GM19452 (cell line): ENCODE data around the gene DOK5.
"Not testable (repeated sequence)": the region's sequence is repeated elsewhere in the genome, so short reads cannot be mapped to it uniquely, and the experiment has no call there.

Experiments used
- ATAC-seq: cut with Tn5 transposase; IDR thresholded peaks from one replicate; pipeline ENCODE4 v1.9.1; 2021; ENCODE audit not compliant: unreplicated experiment

Gene DOK5

DNA sequence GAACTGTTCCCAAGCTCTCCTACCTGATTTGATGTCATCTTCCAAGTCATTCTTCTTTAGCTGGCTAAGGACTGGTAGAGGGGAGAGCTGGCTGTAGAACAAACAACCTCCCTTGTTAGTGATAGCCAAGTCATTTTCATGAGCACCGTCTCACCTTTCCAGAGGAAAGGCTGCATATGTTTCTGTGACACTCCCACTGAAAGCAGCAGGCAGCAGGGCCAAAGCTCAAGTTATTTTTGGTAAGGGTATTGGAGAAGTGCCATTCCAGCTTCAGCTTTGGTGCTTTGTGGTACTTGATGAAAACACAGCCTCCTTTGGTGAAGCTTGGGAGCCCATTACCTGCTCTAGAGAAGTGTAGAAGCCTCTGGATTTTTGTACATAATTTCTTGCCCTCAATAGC, 5.4 kb upstream of the DOK5 start:
- ATAC-seq, result no peak

DNA sequence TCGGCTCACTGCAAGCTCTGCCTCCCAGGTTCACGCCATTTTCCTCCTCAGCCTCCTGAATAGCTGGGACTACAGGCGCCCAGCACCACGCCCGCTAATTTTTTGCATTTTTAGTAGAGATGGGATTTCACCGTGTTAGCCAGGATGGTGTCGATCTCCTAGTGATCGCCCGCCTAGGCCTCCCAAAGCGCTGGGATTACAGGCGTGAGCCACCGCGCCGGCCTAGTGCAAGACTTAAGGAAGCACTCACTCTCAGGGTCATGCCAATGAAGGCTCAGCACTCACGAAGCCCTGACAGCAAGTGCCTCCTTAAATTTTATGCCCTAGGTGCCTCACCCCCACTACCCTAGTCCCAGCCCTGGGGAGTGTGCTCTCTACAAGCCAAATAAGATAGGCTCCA, 4.7 kb upstream of the DOK5 start:
- ATAC-seq, result no peak

DNA sequence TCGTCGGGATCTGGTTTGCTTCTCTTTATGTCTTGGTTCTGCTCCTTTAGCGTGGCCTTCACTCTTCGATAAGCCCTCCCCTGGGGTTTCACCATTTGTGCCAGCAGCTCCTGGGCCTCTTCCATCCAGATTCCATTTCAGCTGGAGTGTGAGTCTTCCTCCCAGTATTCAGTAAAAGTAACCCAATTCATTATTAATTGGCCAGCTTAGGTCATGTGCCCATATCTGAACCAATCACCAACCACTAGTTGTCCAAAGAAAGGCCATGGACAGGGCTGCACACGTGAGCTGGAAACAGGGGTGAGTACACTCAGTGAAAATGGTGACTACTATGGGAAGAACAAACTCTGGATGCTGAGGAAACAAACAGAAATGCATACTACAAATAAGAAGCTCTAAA, 2.8 kb upstream of the DOK5 start:
- no peak for ATAC-seq

DNA sequence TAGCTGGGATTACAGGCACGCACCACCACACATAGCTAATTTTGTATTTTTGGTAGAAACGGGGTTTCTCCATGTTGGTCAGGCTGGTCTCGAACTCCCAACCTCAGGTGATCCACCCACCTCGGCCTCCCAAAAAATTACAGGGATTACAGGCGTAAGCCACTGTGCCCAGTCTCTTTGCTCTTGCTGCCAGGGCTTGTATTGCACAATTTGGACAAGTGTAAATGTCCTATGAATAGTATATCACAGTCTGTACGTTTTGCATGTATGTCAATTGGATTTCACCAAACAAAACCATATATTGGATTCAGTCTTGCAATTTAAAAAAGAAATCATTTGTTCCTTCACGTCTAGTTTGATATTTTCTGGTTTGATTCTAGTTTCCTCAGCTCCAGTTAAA, 2.1 kb upstream of the DOK5 start:
- no peak for ATAC-seq

DNA sequence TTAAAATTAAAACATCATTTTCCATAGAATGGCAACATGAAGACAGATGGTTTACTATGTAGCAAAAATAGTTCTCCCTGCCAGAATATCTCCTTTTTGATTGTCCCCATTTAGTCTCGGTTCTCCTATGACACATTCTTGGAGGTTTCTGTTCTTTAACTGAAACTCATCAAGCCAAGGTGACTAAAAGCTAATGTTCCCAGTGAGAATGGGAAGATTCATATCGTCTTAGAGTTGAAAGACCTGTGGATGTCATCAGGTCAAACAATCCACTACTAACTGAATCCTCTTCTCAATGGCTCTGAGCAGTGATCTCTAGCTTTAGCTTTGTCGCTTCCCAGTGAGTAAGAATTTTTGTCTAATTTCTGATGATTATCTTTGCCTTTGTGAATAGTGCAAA, 1.3 kb upstream of the DOK5 start:
- no peak for ATAC-seq

DNA sequence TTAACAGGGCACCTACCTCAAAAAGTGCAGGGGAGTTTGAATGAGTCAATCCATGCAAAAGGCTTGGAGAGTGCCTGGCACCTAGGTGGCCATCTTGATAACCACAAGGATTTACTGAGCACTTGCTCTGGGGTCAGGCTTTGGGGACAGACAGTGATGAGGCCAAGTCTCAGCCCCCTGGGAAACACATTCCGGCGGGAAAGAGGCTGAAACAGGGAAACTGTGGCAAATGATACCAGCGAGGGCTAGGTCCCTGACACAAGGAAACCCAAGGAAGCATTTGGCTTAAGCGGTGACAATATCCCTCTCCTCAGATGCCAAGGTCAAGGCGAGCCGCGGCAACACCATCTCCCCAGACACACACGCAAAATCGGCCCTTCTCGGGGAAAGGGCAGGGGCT, 527 bp upstream of the DOK5 start:
- no peak for ATAC-seq

DNA sequence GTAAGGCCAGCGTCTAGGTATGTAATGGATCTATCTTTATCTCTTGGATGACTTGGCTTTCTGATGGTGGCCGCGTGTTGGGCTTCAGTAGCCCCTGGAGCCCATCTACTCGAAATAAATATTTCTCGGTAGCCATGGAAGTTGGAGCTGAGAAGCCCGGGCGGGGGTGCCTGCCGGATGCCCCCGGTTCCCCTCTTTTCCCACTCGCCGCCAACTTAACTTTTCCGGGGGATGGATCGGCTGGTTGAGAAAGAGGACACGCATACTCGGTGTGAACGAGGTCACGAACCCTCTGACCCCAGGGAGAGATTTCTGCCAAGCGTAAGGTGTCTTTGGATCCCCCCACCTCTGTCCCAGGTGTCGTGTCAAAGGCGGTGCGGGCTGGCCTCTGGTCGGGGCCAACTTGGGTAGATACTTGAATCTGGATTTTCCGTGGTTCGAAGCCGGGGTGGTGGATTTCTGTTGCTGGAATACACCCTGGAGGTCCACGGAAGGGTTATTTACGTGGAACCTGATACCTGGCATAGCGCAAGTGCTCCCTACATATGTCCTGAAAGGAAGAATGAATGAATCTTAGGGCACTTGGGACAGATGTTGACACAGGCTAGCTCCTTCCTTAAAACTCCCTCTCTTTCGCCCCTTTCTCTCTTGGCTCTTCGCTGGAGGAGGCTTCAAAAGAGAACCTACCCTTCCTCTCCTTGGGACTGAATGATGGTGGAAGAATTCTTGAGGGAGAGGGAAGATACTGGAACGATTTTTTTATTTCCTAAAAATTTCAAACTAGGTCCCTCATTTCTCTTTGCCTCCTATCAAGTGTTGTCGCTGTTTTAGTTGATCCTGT, 996 bp downstream of the DOK5 start:
- ATAC-seq, result no peak

DNA sequence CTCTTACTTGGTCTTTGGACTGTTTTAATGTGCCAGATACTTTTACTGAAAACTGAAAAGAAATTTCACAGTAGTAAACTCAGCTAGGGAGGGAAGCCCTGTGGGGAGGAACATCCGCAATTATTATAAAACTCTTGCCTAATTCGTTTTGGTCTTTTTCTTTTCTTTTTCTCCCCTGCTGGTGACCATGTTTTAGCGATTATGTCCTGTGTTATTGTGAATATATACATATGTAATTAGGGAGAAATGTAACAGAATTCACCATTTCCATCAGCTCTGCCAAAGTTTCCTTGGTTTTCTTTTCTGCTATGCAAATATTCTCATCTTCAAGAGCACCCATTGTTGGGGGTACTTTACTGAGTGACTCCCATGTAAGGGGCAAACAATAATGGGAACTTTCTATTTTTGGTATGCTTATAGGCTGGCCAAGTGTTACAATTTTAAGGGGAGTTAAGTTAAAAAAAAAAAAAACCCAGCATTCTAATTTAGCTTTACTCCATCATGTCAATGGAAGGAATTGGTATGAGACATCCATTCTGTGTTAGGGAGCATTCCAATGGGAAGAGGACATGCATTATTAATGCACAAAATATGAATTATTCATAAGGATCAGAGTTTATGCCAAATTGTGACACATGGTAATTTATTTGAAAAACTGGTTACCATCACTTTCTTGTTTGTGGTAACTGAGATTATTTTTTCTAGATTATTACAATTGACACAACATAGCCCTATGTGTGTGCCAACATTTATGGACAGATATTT, 2.0 kb downstream of the DOK5 start:
- ATAC-seq, result no peak

DNA sequence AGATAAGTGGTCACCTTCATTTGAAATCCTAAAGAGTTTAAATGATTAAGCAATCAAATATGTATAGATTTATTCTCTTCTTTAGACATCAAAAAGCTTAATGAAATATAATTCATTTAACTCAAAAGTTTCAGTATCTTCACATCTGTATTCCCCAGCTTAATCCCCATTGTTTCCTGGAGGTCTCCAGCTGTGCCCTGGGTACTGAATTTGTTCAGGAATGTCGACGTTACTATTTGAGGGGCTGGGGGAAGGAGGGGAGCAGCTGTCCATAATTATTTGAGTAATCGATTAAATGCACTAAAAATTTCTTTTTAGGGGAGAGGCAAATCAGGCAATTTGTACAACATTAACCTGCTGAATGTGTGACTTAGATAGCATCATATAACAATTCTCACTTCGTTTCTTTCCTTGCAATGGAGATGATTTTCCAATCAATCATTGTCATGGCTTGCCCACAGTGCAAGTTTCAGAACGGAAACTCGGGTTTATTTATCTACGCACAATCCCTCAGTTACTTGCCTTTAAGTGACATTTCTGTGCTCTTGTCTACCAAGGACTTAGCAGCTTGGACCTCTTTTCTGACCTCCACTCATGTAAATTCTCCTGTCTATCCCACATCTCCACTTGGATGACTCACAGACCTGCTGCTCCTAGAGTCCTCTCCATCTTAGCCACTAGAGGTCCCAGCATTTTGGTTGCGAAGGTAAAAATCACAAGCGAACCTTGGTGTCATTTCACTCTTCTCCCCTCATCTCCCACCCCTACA, 3.9 kb downstream of the DOK5 start:
- no peak for ATAC-seq

DNA sequence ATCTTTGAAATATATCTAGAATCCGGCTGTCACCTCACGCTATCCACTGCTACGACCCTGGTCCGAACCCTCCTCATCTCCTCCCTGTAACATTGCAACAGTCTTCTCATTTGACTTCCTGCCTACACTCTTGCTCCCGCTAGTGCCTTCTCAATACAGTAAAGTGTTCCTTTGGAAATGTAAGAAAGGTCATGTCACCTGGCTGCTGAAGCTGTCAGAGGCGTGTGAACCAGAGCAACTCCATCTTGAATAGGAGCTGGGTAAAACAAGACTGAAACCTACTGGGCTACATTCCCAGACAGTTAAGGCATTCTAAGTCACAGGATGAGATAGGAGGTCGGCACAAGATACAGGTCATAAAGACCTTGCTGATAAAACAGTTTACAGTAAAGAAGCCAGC, 4.5 kb downstream of the DOK5 start:
- not testable (repeated sequence) for ATAC-seq

DNA sequence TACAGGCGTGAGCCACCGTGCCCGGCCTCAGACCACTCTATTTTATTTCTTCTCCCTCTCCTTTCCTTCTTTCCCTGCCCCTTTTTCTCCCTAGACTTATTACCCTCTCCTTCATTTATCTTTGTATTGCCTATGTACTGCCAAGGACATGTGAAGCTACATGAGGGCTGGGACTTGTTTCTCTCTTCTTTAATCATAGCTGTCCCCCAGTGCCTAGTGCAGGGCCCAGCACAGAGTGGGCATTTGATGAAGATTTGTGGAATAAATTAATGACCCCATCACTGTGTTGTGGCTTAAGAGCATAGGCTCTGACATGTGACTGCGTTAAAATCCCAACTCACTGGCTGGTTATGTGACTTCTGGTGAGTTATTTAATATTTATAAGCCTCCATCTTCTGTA, 6.0 kb downstream of the DOK5 start:
- no peak for ATAC-seq

DNA sequence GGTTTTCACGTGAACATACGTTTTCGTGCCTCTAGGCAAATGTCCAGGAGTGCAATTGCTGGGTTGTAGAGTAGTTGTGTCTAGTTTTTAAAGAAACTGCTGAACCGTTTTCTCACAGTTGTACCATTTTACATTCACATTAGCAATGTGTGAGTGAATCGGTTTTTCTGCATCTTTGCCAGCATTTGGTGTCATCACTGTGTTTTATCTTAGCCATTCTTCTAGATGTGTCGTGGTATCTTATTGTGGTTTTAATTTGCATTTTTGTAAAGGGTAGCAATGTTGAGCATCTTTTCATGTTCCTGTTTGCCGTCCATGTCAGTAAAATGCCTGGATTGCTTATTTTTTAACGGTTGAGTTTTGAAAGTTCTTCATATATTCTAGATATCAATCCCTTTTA, 10.2 kb downstream of the DOK5 start:
- no peak for ATAC-seq

DNA sequence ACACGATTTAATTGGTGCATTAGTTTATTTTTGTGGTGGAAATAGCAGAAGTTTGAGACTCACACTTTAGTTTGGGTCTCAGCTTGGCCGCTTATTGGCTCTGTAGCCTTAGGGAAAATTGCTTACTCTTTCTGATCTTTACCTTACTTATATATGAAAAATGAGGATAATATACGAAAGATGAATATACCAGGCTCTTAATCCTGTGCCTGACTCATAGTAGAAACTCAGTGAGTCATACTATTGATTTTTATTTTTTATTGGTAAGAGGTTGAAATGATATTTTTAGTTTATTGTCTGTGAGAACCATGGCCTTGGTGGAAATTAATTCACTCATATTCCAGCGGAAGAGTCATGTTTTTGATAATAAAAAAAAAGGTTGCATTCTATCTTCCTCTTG, 11.2 kb downstream of the DOK5 start:
- ATAC-seq, result no peak

DNA sequence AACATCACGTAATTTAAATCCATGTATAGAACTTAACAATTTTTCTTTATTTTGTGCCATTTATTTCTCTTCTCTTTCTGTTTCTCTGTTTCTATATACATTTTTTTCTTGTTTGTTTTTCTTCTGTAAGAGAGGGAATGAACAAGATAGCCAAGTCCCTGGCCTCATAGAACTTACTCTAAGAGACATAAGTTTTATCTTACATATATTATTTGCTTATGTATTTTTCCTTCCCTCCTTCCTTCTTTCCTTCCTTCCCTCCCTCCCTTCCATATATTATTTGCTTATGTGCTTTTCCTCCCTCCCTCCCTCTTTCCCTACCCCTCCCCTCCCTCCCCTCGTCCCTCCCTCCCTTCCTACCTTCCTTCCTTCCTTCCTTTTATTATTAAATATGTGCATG, 13.0 kb downstream of the DOK5 start:
- no peak for ATAC-seq

DNA sequence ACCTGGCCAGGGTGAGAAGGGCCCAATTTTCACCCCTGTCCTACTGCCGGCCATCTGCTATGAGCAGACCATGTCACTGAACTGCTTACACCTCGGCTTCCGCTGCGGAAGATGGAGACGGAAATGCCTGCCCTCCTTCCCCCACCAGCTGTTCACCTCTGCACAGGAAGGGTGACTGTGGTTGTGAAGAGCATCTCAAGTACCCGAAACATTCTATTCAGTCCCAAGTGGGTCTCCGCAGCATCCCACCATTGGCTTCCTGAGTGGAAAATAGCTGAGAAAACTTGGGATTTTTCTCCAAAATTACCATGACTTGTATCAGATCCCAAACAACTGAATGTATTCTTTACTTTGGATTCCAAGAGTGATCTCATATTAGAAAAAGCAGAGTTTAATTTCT, 16.1 kb downstream of the DOK5 start:
- no peak for ATAC-seq

DNA sequence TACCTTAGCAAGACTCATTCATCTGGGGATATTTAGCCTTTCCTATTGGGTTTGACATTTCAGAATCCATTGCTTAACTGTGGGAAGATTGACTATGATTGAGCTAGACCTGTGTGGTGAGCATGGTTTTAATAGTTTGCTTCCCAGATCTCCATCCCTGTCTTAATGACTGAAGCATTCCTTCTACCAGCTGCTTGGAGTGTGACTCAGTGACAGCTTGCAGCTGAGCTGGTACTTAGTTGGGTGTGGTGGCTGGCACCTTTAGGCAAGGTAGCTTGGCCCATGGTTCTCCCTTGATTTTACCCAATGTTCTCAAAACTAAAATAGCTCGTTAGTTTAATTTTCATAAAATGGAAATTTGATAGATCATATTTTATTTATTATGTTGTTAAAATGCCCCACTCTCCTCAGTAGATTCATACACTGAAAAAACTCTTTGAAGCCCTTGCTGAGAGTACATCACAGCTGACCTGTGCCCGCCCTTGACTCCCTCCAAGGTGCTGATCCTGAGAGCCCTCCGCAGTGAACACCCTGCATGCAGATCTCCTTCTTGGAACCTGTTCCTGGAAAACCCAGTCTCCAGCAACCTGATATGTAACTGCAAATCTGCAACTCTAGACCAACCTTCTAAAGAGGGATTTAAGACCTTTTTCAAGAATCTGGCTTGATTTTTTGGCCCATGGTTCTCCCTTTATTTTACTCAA, 19.1 kb downstream of the DOK5 start:
- ATAC-seq, result no peak

DNA sequence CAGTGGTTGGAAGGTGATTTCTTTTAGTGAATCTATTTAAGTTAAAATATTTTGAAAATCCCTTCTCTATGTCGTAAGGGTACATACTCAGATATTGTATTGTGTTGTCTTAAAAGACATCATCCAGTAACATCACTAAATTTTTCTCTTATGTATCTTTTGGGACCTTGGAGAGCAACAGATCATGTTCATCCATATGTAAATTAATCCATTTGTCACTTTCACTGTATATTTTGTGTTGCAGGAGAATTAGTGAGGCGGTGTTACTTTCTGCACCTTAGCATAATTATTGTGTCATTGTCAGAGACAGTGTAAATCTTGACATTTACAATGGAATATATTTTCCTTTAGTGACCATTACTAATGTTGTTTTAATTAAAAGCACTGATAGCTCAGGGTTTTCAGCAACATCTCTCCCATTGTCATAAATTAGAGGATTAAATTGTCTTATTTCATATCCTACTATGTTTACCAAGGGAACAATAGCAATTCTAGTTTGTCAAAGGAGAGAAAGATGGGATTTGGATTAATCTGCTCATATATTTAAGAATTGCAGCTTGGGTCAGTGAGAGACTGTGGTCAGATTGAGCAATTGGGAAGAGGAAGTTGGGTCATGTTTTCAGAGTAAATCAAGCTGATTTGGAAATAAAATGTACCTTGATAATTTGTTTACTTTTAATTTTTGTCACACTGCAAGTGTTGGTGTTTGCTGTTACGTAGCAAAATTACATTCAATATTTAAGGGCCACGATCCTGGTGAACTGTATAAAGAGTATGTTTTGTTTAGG, 22.7 kb downstream of the DOK5 start:
- ATAC-seq, result no peak

DNA sequence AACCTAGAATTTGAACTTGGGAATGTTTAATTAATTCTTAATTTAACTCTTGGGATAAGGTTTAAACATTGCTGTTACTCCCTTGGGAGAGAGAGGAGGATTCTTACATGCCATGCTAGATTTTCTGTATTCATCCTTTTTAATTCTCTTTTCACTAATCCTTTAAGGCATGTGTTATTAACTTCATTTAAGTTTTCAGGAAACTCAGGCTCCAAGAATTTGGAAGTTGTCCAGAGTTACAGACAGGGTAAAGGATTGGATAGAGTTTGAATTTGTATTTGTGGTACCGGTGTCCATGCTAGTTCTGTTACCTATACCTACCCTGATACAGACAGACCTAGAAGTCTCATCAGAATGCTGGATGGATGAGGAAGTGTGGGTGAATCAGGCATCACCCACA, 23.7 kb downstream of the DOK5 start:
- no peak for ATAC-seq

DNA sequence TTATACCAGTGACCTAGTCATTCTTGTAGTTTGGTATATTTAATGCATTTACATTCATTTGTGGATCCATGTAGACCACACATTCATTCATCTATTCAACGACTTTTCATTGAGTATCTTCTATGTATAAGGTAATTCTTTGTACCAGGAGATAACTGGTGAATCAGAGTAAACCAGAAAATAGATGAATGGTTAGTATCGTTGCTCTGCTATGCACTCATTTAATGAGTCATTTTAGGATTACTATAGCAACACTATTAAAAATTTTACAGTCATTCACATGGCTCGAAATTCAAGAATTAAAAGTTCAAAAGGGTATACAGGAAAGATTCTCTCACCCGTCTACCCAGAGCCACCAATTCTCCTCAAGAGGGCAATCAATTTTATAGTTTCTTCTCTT, 26.8 kb downstream of the DOK5 start:
- no peak for ATAC-seq

DNA sequence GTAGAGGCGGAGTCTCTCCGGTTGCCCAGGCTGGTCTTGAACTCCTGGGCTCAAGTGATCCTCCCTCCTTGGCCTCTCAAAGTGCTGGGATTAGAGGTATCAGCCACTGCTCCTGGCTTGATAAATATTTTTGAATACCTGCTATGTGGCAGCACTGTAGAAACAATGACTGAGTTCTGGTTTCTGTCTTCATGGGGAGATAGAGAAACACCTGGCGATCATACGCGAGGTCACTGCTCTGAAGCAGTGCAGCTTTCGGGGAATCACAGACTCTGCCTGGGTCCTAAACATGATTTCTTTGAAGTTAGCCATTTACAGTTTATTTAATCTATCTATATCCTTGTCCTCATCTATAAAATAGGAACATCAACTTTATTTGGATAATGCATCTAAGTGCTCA, 31.2 kb downstream of the DOK5 start:
- no peak for ATAC-seq
